ENCODE results near the gene SEMA3B. TPM values are rescaled to one million over a fixed set of nuclear protein-coding genes. Genes with fewer than 3 reads are reported as not detected.
"Not testable (repeated sequence)": the region's sequence is repeated elsewhere in the genome, so short reads cannot be mapped to it uniquely, and the experiment has no call there.

SEMA3B gene
- total RNA-seq, 2 donors from 2014 or later = 8.7 to 32.0 TPM

- no peak overlapping the region for H3K4me3 ChIP-seq
- no peak for DNase-seq (ENCODE audit: low spot score)
- intact Hi-C loops (cut with DNase I) = no loop called here
- no peaks in the 10 kb centered on the region for H3K36me3 ChIP-seq
- H3K27ac ChIP-seq = no peak overlapping the region
- no peaks in the 10 kb centered on the region for H3K27me3 ChIP-seq (replicated peaks; ENCODE audit: insufficient read depth)
- WGBS = 52% methylated on average over 12 of the region's 12 CpGs
- H3K9me3 ChIP-seq = no peaks in the 10 kb centered on the region
- TF ChIP-seq CTCF (IDR thresholded peaks at IDR 0.05) (no peak), POLR2AphosphoS5 (IDR thresholded peaks at IDR 0.05) (no peak), POLR2A (IDR thresholded peaks at IDR 0.05) (no peak)
- H3K4me1 ChIP-seq (replicated peaks) = no peaks in the 10 kb centered on the region
Measured at GRCh38 chr3:50221411-50222168, 47.4 kb upstream of the SEMA3B start.

GRCh38 chr3:50222169-50222528 lies 46.8 kb upstream of the SEMA3B start:
- H3K4me3 ChIP-seq = no peak overlapping the region
- DNase-seq (ENCODE audit: low spot score) = no peak
- no peaks in the 10 kb centered on the region for H3K9me3 ChIP-seq
- intact Hi-C loops (cut with DNase I) = no loop called here
- 100% methylated on average over 1 of the region's 1 CpG for WGBS
- no peaks in the 10 kb centered on the region for H3K27me3 ChIP-seq (replicated peaks; ENCODE audit: insufficient read depth)
- no peaks in the 10 kb centered on the region for H3K4me1 ChIP-seq (replicated peaks)
- H3K36me3 ChIP-seq = no peaks in the 10 kb centered on the region
- TF ChIP-seq POLR2AphosphoS5 (IDR thresholded peaks at IDR 0.05) (no peak), CTCF (IDR thresholded peaks at IDR 0.05) (no peak), POLR2A (IDR thresholded peaks at IDR 0.05) (no peak)
- H3K27ac ChIP-seq = no peak overlapping the region

GRCh38 chr3:50224639-50225038 lies 44.3 kb upstream of the SEMA3B start:
- Histone ChIP-seq H3K9me3 (no peaks in the 10 kb centered on the region), H3K27ac (no peak overlapping the region), H3K36me3 (no peaks in the 10 kb centered on the region), H3K4me1 (replicated peaks) (no peaks in the 10 kb centered on the region), H3K27me3 (replicated peaks; ENCODE audit: insufficient read depth) (no peaks in the 10 kb centered on the region), H3K4me3 (no peak overlapping the region)
- 71% methylated on average over 5 of the region's 5 CpGs for WGBS
- no peak for TF ChIP-seq CTCF (IDR thresholded peaks at IDR 0.05)
- TF ChIP-seq POLR2AphosphoS5 (IDR thresholded peaks at IDR 0.05) = no peak
- no peak for TF ChIP-seq POLR2A (IDR thresholded peaks at IDR 0.05)
- intact Hi-C loops (cut with DNase I) = no loop called here
- DNase-seq (ENCODE audit: low spot score) = no peak

GRCh38 chr3:50226888-50227389 lies 42.0 kb upstream of the SEMA3B start:
- H3K36me3 ChIP-seq = no peaks in the 10 kb centered on the region
- TF ChIP-seq POLR2A (IDR thresholded peaks at IDR 0.05) = peak; percentile 6
- no peak for TF ChIP-seq POLR2AphosphoS5 (IDR thresholded peaks at IDR 0.05)
- peak overlapping the region; percentile 44 to 54 for H3K4me3 ChIP-seq
- no peaks in the 10 kb centered on the region for H3K27me3 ChIP-seq (replicated peaks; ENCODE audit: insufficient read depth)
- H3K27ac ChIP-seq = peak overlapping the region; percentile 55 to 73
- WGBS = under 1% methylated on average over 40 of the region's 40 CpGs
- H3K4me1 ChIP-seq (replicated peaks) = no peaks in the 10 kb centered on the region
- no peaks in the 10 kb centered on the region for H3K9me3 ChIP-seq
- peak; percentile 35 for DNase-seq (ENCODE audit: low spot score)
- intact Hi-C loops (cut with DNase I) = loop anchor here (1.0 kb wide), 3 partner anchors 19 to 46 kb away; no protein-coding TSS in a partner anchor

GRCh38 chr3:50227390-50228183 lies 41.4 kb upstream of the SEMA3B start:
- no peaks in the 10 kb centered on the region for H3K4me1 ChIP-seq (replicated peaks)
- intact Hi-C loops (cut with DNase I) = loop anchor here (1.0 kb wide), 1 partner anchor 19 kb away; no protein-coding TSS in a partner anchor
- WGBS = 2% methylated on average over 43 of the region's 51 CpGs

GRCh38 chr3:50228184-50228763 lies 40.7 kb upstream of the SEMA3B start:
- 23% methylated on average over 15 of the region's 15 CpGs for WGBS
- H3K4me1 ChIP-seq (replicated peaks); intact Hi-C loops (cut with DNase I); DNase-seq (ENCODE audit: low spot score); H3K9me3 ChIP-seq; H3K27me3 ChIP-seq (replicated peaks; ENCODE audit: insufficient read depth); H3K36me3 ChIP-seq: not testable (repeated sequence)
- H3K4me3 ChIP-seq = peak overlapping the region; percentile 44 to 54
- peak overlapping the region; percentile 61 to 73 for H3K27ac ChIP-seq

More at GRCh38 chr3:50227390-50228183, 41.4 kb upstream of the SEMA3B start:
- TF ChIP-seq CTCF (IDR thresholded peaks at IDR 0.05) = peak; percentile 86 to 98 (median 94)
- peak; percentile 91 for TF ChIP-seq POLR2AphosphoS5 (IDR thresholded peaks at IDR 0.05)
- TF ChIP-seq POLR2A (IDR thresholded peaks at IDR 0.05) = peak; percentile 65
- DNase-seq (ENCODE audit: low spot score) = peak; percentile 93
- Histone ChIP-seq H3K27ac (peak overlapping the region; percentile 61 to 73), H3K4me3 (peak overlapping the region; percentile 44 to 54), H3K9me3 (no peaks in the 10 kb centered on the region), H3K36me3 (no peaks in the 10 kb centered on the region), H3K27me3 (replicated peaks; ENCODE audit: insufficient read depth) (no peaks in the 10 kb centered on the region)

Measured in prostate gland (tissue), 2 donors.